HepG2 (cell line): ENCODE data around the gene SGMS1. TPM values are rescaled to one million over a fixed set of nuclear protein-coding genes. Genes with fewer than 3 reads are reported as not detected.

Source experiments
- ATAC-seq: fragments of 200-7000 bp; cut with Tn5 transposase; 3 replicates; pipeline ENCODE4 v1.9.1; 2020; ENCODE audit warnings: mild to moderate bottlenecking, moderate library complexity
- BruUV-seq: library from RNA; stranded (reverse); fragments of 400-500 nt; replicated peaks from 2 replicates; lab custom pipeline; 2021; lab: Mats Ljungman, UMichigan
- CTCF ChIA-PET: fragments of 300-600 bp; formaldehyde crosslinking; extraction: SDS; loops from one replicate; lab custom pipeline; 2021; ENCODE audit warnings: low total read pairs, inconsistent platforms, low intra/inter-chr PET ratio; lab: Yijun Ruan, JAX
- POLR2A ChIA-PET: fragments of 350-600 bp; sonication (Branson Sonifier 250); formaldehyde crosslinking; loops from one replicate; lab custom pipeline; 2020; ENCODE audit warnings: antibody characterized with exemption, inconsistent platforms; lab: Yijun Ruan, JAX
- DNase-seq: peaks from one replicate; pipeline ENCODE4 v3.0.0-alpha.2; 2015; ENCODE audit warnings: low spot score
- FAIRE-seq: peaks from 3 replicates; lab custom pipeline; 2011; peaks lifted over from hg19 to GRCh38; lab: Jason Lieb, UNC
- H2AFZ ChIP-seq: one replicate; pipeline ENCODE4 v1.6.1; 2011; ENCODE audit warnings: low read length, inconsistent platforms
- H3K27ac ChIP-seq: fragments of 300-600 bp; 3 replicates; pipeline ENCODE4 v1.8.0; 2011; ENCODE audit warnings: mixed run types, mild to moderate bottlenecking, mixed read lengths, low read length, inconsistent platforms; ENCODE audit not compliant: insufficient read depth; ENCODE audit errors: extremely low read length
- H3K27me3 ChIP-seq, 2 experiments: fragments of 200-600 bp in 1 of 2; 2 replicates in 1 of 2; 3 replicates in 1 of 2; pipeline versions ENCODE4 v1.6.0 to v1.8.0; 2011; ENCODE audit warnings: low read length in 2 of 2, mild to moderate bottlenecking in 2 of 2, moderate library complexity in 2 of 2, inconsistent platforms in 1 of 2; ENCODE audit not compliant: insufficient read depth in 2 of 2, control insufficient read depth in 1 of 2
- H3K36me3 ChIP-seq, 2 experiments: fragments of 200-600 bp in 1 of 2; replicated peaks in 1 of 2; 2 replicates in 1 of 2; 3 replicates in 1 of 2; pipeline versions ENCODE4 v1.5.1 to v1.8.0; 2011; ENCODE audit warnings: low read length in 2 of 2, inconsistent platforms in 1 of 2; ENCODE audit not compliant: insufficient read depth in 2 of 2, control insufficient read depth in 1 of 2
- H3K4me1 ChIP-seq: 2 replicates; pipeline ENCODE4 v1.5.1; 2012; ENCODE audit warnings: low read length, inconsistent platforms; ENCODE audit not compliant: insufficient read depth
- H3K4me2 ChIP-seq: 2 replicates; pipeline ENCODE4 v1.6.0; 2011; ENCODE audit warnings: low read depth, low read length, inconsistent platforms
- H3K4me3 ChIP-seq, 3 experiments: fragments of 200-600 bp in 1 of 3; sonication (generic), shearing (Covaris generic) in 1 of 3; replicated peaks in 1 of 3; 2 replicates each; pipeline ENCODE4 v1.5.1; 2011 to 2016; ENCODE audit warnings: low read length in 3 of 3, inconsistent platforms in 2 of 3, low read depth in 2 of 3, mild to moderate bottlenecking in 2 of 3, control low read depth in 1 of 3, mixed read lengths in 1 of 3; ENCODE audit not compliant: insufficient read depth in 1 of 3
- H3K79me2 ChIP-seq: one replicate; pipeline ENCODE4 v1.6.1; 2011; ENCODE audit warnings: low read length, inconsistent platforms; ENCODE audit not compliant: insufficient read depth
- H3K9ac ChIP-seq: 2 replicates; pipeline ENCODE4 v1.6.0; 2011; ENCODE audit warnings: mild to moderate bottlenecking, low read depth, low read length, inconsistent platforms; ENCODE audit not compliant: insufficient read depth
- H3K9me3 ChIP-seq: 2 replicates; pipeline ENCODE4 v1.5.1; 2012; ENCODE audit warnings: mild to moderate bottlenecking, low read length
- H4K20me1 ChIP-seq: 2 replicates; pipeline ENCODE4 v1.6.0; 2011; ENCODE audit warnings: inconsistent platforms, mild to moderate bottlenecking, low read length, moderate library complexity; ENCODE audit not compliant: insufficient read depth
- CREM ChIP-seq, 2 experiments: sonication (generic) in 1 of 2; formaldehyde crosslinking in 1 of 2; IDR thresholded peaks; 2 replicates each; pipeline versions ENCODE4 v1.4.0 to v1.6.1; 2016 to 2020; ENCODE audit warnings: antibody characterized with exemption in 1 of 2, mild to moderate bottlenecking in 1 of 2, missing genetic modification reagents in 1 of 2
- EP300 ChIP-seq, 3 experiments: sonication (generic) in 1 of 3; formaldehyde crosslinking in 1 of 3; IDR thresholded peaks; 2 replicates each; pipeline versions ENCODE4 v1.5.1 to v1.6.1; 2011 to 2020; ENCODE audit warnings: low read depth in 2 of 3, low read length in 2 of 3, borderline replicate concordance in 1 of 3, improper control_type of control experiment in 1 of 3, mild to moderate bottlenecking in 1 of 3, missing genetic modification reagents in 1 of 3, moderate library complexity in 1 of 3
- FOSL2 ChIP-seq: sonication (generic); formaldehyde crosslinking; IDR thresholded peaks from 2 replicates; pipeline ENCODE4 v1.4.0; 2020; ENCODE audit warnings: missing genetic modification reagents
- HHEX ChIP-seq: IDR thresholded peaks from 2 replicates; pipeline ENCODE4 v1.6.1; 2016; ENCODE audit warnings: control low read depth
- KMT2A ChIP-seq: sonication (generic); formaldehyde crosslinking; IDR thresholded peaks from 2 replicates; pipeline ENCODE4 v1.4.0; 2020; ENCODE audit warnings: missing genetic modification reagents
- MIER3 ChIP-seq: IDR thresholded peaks from 2 replicates; pipeline ENCODE4 v1.6.1; 2016; ENCODE audit warnings: missing compliant biosample characterization, borderline replicate concordance
- NR2F6 ChIP-seq, 2 experiments: IDR thresholded peaks; 2 replicates each; pipeline ENCODE4 v1.6.1; 2016; ENCODE audit warnings: antibody characterized with exemption in 1 of 2, mild to moderate bottlenecking in 1 of 2
- SKI ChIP-seq: fragments of 450-650 bp; IDR thresholded peaks from one replicate; pipeline ENCODE4 v1.6.1; 2018; ENCODE audit warnings: mild to moderate bottlenecking; ENCODE audit not compliant: partially characterized antibody
- ZNF292 ChIP-seq: sonication (generic); formaldehyde crosslinking; IDR thresholded peaks from 2 replicates; pipeline ENCODE4 v1.8.1; 2022; ENCODE audit warnings: mild to moderate bottlenecking, low read depth, missing genetic modification reagents, borderline replicate concordance
- ZNF468 ChIP-seq: sonication (generic); formaldehyde crosslinking; IDR thresholded peaks from 2 replicates; pipeline ENCODE4 v1.8.0; 2022; ENCODE audit warnings: mild to moderate bottlenecking, moderate library complexity, missing genetic modification reagents
- WGBS: methylation state at CpG from one replicate; pipeline ENCODE4 v1.1.6; 2017; ENCODE audit warnings: low lambda C conversion rate; 5-methylcytosine and 5-hydroxymethylcytosine counted together
- in situ Hi-C: cut with HindIII; loops from 2 replicates; pipeline ENCODE4 v1.10.0; 2017; ENCODE audit warnings: low pct_unique_long_range_greater_than_20kb; ENCODE audit not compliant: extremely low pct_ligation_motif_present
- intact Hi-C: fragments of 100-400 bp; cut with micrococcal nuclease; formaldehyde crosslinking; loops from one replicate; pipeline ENCODE4 v1.10.0; 2022; ENCODE audit not compliant: unreplicated experiment
- polyA plus RNA-seq, 8 experiments: library from polyadenylated mRNA; depleted of rRNA in 3 of 8; stranded (reverse) in 7 of 8; unstranded in 1 of 8; fragments of >200 nt; fragmentation: Illumina TruSeq in 4 of 8; extraction: Trizol in 4 of 8; gene quantifications; 2 replicates each; pipeline versions ENCODE4 v1.2.1 to v1.2.3, GENCODE V29; 2011 to 2016; ENCODE audit warnings: low read depth in 4 of 8, missing spikeins in 1 of 8, mixed read lengths in 1 of 8; ENCODE audit not compliant: insufficient read depth in 1 of 8
- total RNA-seq, 5 experiments: library from RNA; depleted of rRNA; stranded (reverse); fragments of >200 nt; fragmentation: Illumina TruSeq; extraction: Trizol; gene quantifications; 2 replicates each; pipeline ENCODE4 v1.2.3, GENCODE V29; 2016; ENCODE audit warnings: low read depth in 1 of 5
- TF ChIP-seq, protein P1 (sequence below): sonication (generic); formaldehyde crosslinking; conservative IDR thresholded peaks from 2 replicates; pipeline ENCODE4 v1.4.0; 2020; ENCODE audit warnings: mild to moderate bottlenecking, missing genetic modification reagents, moderate library complexity
- TF ChIP-seq, protein P2 (sequence below): sonication (generic); formaldehyde crosslinking; IDR thresholded peaks from 2 replicates; pipeline ENCODE4 v1.5.1; 2020; ENCODE audit warnings: mild to moderate bottlenecking, missing genetic modification reagents, moderate library complexity
- TF ChIP-seq, protein P3 (sequence below): sonication (generic); formaldehyde crosslinking; IDR thresholded peaks from 2 replicates; pipeline ENCODE4 v1.5.1; 2020; ENCODE audit warnings: missing genetic modification reagents, mild to moderate bottlenecking, borderline replicate concordance

Gene SGMS1
- total and polyA plus RNA-seq, 2 of the 13 experiments (the other 11 are each of a cell fraction or from before 2014, with no cell fraction given): 6.5 to 15.1 TPM

DNA sequence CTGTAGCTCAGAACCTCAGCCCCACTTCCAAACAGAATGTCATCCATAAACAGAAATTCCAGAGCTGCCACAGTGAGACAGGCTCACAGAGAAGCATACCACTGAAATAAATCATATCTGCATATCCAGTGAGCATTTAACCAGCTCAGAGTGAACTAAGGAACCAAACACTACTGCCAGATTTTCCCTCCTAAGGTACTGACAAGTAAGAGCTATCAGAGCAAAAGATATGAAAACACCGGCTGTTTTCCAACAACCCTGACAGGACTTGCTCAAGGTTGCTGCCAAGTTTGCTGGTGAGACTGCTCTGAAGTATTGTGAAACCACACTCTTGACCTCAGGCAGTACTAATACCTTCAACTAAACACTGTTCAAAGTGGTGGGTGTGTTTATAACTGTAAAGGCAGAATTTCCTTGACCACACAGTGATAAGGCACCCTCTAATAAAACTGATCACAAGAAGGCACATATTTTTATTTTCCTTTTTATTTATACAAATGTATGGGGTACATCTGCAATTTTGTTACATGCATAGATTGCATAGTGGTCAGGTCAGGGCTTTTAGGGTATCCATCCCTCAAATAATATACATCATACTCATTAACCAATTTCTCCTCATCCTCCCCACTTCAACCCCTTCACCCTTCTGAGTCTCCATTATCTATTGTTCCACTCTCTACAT is 18.3 kb downstream of the SGMS1 start:
- Histone ChIP-seq H3K4me2 (peak overlapping the region; percentile 59), H3K36me3 (no peaks in the 10 kb centered on the region), H3K27me3 (no peaks in the 10 kb centered on the region), H3K27ac (peak overlapping the region; percentile 62), H3K4me3 (no peak overlapping the region), H4K20me1 (peaks cover 10% of the 10 kb centered on the region), H3K9me3 (no peaks in the 10 kb centered on the region), H2AFZ (no peak overlapping the region), H3K9ac (no peak overlapping the region), H3K79me2 (peaks cover 29% of the 10 kb centered on the region), H3K4me1 (peaks cover 66% of the 10 kb centered on the region)
- CTCF ChIA-PET: no interaction called here
- BruUV-seq: no TSS peak
- WGBS: 13% methylated on average over 1 of the region's 1 CpG
- in situ Hi-C loops (no loop called here), intact Hi-C loops (loop anchor here (1.0 kb wide), 1 partner anchor 33 kb away; no protein-coding TSS in a partner anchor)
- POLR2A ChIA-PET: interaction anchor here (1.1 to 2.3 kb wide), 6 partner anchors 12 to 34 kb away, joined by 4 to 27 read pairs (median 5); partner anchors contain the start of gene SGMS1
- DNase-seq (peak; percentile 75), ATAC-seq (peak; percentile 91), FAIRE-seq (peak; percentile 81)
- TF ChIP-seq, protein P1, sequence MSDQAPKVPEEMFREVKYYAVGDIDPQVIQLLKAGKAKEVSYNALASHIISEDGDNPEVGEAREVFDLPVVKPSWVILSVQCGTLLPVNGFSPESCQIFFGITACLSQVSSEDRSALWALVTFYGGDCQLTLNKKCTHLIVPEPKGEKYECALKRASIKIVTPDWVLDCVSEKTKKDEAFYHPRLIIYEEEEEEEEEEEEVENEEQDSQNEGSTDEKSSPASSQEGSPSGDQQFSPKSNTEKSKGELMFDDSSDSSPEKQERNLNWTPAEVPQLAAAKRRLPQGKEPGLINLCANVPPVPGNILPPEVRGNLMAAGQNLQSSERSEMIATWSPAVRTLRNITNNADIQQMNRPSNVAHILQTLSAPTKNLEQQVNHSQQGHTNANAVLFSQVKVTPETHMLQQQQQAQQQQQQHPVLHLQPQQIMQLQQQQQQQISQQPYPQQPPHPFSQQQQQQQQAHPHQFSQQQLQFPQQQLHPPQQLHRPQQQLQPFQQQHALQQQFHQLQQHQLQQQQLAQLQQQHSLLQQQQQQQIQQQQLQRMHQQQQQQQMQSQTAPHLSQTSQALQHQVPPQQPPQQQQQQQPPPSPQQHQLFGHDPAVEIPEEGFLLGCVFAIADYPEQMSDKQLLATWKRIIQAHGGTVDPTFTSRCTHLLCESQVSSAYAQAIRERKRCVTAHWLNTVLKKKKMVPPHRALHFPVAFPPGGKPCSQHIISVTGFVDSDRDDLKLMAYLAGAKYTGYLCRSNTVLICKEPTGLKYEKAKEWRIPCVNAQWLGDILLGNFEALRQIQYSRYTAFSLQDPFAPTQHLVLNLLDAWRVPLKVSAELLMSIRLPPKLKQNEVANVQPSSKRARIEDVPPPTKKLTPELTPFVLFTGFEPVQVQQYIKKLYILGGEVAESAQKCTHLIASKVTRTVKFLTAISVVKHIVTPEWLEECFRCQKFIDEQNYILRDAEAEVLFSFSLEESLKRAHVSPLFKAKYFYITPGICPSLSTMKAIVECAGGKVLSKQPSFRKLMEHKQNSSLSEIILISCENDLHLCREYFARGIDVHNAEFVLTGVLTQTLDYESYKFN (CRISPR knock-in tag): peak; percentile 55
- TF ChIP-seq KMT2A (0 out of 2 replicates have a peak, but pooled peaks have one; percentile 52), SKI (peak; percentile 62), HHEX (CRISPR knock-in tag) (0 out of 2 replicates have a peak, but pooled peaks have one; percentile 11), FOSL2 (CRISPR knock-in tag) (peak; percentile 61; the same call in 1 of the 2 replicates), MIER3 (0 out of 2 replicates have a peak, but pooled peaks have one; percentile 72), ZNF292 (CRISPR knock-in tag) (peak; percentile 30; the same call in 1 of the 2 replicates), NR2F6 (IDR thresholded peaks at IDR 0.05) (peak; percentile 77), NR2F6 (CRISPR knock-in tag; IDR thresholded peaks at IDR 0.05) (peak; percentile 67), CREM (IDR thresholded peaks at IDR 0.05) (0 out of 2 replicates have a peak, but pooled peaks have one; percentile 40), CREM (CRISPR knock-in tag; IDR thresholded peaks at IDR 0.05) (no peak), EP300 (IDR thresholded peaks at IDR 0.05; ENCODE audit: low read depth in 2 of 2, low read length in 2 of 2) (peak in 1 of 2 experiments; percentile 81; a peak in 2 of 4 replicates), EP300 (CRISPR knock-in tag; IDR thresholded peaks at IDR 0.05; ENCODE audit: borderline replicate concordance) (peak; percentile 50; the same call in 1 of the 2 replicates), ZNF468 (no peak)
- TF ChIP-seq, protein P2, sequence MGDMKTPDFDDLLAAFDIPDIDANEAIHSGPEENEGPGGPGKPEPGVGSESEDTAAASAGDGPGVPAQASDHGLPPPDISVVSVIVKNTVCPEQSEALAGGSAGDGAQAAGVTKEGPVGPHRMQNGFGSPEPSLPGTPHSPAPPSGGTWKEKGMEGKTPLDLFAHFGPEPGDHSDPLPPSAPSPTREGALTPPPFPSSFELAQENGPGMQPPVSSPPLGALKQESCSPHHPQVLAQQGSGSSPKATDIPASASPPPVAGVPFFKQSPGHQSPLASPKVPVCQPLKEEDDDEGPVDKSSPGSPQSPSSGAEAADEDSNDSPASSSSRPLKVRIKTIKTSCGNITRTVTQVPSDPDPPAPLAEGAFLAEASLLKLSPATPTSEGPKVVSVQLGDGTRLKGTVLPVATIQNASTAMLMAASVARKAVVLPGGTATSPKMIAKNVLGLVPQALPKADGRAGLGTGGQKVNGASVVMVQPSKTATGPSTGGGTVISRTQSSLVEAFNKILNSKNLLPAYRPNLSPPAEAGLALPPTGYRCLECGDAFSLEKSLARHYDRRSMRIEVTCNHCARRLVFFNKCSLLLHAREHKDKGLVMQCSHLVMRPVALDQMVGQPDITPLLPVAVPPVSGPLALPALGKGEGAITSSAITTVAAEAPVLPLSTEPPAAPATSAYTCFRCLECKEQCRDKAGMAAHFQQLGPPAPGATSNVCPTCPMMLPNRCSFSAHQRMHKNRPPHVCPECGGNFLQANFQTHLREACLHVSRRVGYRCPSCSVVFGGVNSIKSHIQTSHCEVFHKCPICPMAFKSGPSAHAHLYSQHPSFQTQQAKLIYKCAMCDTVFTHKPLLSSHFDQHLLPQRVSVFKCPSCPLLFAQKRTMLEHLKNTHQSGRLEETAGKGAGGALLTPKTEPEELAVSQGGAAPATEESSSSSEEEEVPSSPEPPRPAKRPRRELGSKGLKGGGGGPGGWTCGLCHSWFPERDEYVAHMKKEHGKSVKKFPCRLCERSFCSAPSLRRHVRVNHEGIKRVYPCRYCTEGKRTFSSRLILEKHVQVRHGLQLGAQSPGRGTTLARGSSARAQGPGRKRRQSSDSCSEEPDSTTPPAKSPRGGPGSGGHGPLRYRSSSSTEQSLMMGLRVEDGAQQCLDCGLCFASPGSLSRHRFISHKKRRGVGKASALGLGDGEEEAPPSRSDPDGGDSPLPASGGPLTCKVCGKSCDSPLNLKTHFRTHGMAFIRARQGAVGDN (CRISPR knock-in tag): no peak
- TF ChIP-seq, protein P3, sequence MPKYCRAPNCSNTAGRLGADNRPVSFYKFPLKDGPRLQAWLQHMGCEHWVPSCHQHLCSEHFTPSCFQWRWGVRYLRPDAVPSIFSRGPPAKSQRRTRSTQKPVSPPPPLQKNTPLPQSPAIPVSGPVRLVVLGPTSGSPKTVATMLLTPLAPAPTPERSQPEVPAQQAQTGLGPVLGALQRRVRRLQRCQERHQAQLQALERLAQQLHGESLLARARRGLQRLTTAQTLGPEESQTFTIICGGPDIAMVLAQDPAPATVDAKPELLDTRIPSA (CRISPR knock-in tag): no peak
